NT2/D1 (cell line): ENCODE data around the gene AOC3.

Experiments used
- YY1 ChIP-seq: IDR thresholded peaks from 2 replicates; pipeline ENCODE4 v1.6.1; 2011; ENCODE audit not compliant: insufficient read length, insufficient read depth
- ZNF274 ChIP-seq: IDR thresholded peaks from 2 replicates; pipeline ENCODE4 v1.6.1; 2011; ENCODE audit warnings: mild to moderate bottlenecking, low read depth, low read length

GRCh38 chr17:42873315-42873714 is 22.3 kb downstream of the AOC3 start:
- TF ChIP-seq ZNF274 (no peak), YY1 (no peak)
